ENCODE results near the gene KCNG2. TPM values are rescaled to one million over a fixed set of nuclear protein-coding genes. Genes with fewer than 3 reads are reported as not detected.
A peak's percentile ranks its signal among the peaks of the same experiment; 100 is the strongest.

Gene KCNG2
- total and polyA plus RNA-seq, 2 of the 13 experiments (the other 11 are each of a cell fraction or from before 2014, with no cell fraction given), result not detected

DNA sequence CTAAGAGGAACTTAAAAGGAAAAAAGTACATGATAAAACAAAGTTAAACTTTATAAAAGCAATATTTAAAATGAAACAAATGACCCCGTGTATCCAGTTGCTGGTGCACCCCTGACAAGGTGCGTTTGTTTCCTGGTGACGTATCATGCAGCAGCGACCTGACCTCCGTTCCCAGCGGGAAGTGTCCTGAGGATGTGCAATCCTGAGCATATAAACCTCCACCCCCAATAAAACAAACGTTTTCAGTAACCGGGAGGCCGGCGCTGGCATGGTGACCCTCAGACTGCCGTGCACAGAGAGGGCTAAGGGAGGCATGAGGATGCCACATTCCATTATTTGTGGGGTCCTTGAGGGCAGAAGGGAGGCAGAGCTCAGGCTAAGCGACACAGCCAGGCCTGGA, 138.9 kb downstream of the KCNG2 start (continued):
- TF ChIP-seq THAP9 (CRISPR knock-in tag; IDR thresholded peaks at IDR 0.05; ENCODE audit: borderline replicate concordance) (no peak), TRIM22 (IDR thresholded peaks at IDR 0.05) (no peak), PAX8 (CRISPR knock-in tag; IDR thresholded peaks at IDR 0.05; ENCODE audit: borderline replicate concordance) (no peak), KMT2B (CRISPR knock-in tag; IDR thresholded peaks at IDR 0.05) (0 out of 2 replicates have a peak, but pooled peaks have one; percentile 28), KAT8 (CRISPR knock-in tag; IDR thresholded peaks at IDR 0.05) (0 out of 2 replicates have a peak, but pooled peaks have one; percentile 21), PHF21A (CRISPR knock-in tag; IDR thresholded peaks at IDR 0.05) (0 out of 2 replicates have a peak, but pooled peaks have one; percentile 38), ZNF569 (CRISPR knock-in tag; IDR thresholded peaks at IDR 0.05; ENCODE audit: borderline replicate concordance) (no peak), MED1 (CRISPR knock-in tag; IDR thresholded peaks at IDR 0.05) (peak; percentile 66; the same call in 1 of the 2 replicates), ZBTB33 (CRISPR knock-in tag; IDR thresholded peaks at IDR 0.05) (peak; percentile 67), ARNT2 (CRISPR knock-in tag; IDR thresholded peaks at IDR 0.05; ENCODE audit: low read depth) (0 out of 2 replicates have a peak, but pooled peaks have one; percentile 40), HDAC2 (CRISPR knock-in tag; IDR thresholded peaks at IDR 0.05) (0 out of 2 replicates have a peak, but pooled peaks have one; percentile 37), ZNF614 (CRISPR knock-in tag; IDR thresholded peaks at IDR 0.05; ENCODE audit: borderline replicate concordance) (no peak)
- TF ChIP-seq, protein P1, sequence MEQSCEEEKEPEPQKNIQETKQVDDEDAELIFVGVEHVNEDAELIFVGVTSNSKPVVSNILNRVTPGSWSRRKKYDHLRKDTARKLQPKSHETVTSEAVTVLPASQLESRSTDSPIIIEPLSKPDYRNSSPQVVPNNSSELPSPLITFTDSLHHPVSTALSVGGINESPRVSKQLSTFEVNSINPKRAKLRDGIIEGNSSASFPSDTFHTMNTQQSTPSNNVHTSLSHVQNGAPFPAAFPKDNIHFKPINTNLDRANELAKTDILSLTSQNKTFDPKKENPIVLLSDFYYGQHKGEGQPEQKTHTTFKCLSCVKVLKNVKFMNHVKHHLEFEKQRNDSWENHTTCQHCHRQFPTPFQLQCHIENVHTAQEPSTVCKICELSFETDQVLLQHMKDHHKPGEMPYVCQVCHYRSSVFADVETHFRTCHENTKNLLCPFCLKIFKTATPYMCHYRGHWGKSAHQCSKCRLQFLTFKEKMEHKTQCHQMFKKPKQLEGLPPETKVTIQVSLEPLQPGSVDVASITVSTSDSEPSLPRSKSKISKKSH (CRISPR knock-in tag; IDR thresholded peaks at IDR 0.05; ENCODE audit: borderline replicate concordance), result no peak
- TF ChIP-seq, protein P2, sequence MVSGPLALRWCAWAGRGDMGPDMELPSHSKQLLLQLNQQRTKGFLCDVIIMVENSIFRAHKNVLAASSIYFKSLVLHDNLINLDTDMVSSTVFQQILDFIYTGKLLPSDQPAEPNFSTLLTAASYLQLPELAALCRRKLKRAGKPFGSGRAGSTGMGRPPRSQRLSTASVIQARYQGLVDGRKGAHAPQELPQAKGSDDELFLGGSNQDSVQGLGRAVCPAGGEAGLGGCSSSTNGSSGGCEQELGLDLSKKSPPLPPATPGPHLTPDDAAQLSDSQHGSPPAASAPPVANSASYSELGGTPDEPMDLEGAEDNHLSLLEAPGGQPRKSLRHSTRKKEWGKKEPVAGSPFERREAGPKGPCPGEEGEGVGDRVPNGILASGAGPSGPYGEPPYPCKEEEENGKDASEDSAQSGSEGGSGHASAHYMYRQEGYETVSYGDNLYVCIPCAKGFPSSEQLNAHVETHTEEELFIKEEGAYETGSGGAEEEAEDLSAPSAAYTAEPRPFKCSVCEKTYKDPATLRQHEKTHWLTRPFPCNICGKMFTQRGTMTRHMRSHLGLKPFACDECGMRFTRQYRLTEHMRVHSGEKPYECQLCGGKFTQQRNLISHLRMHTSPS (CRISPR knock-in tag; IDR thresholded peaks at IDR 0.05; ENCODE audit: low read depth), result peak; percentile 21; the same call in 1 of the 2 replicates
- TF ChIP-seq, protein P3, sequence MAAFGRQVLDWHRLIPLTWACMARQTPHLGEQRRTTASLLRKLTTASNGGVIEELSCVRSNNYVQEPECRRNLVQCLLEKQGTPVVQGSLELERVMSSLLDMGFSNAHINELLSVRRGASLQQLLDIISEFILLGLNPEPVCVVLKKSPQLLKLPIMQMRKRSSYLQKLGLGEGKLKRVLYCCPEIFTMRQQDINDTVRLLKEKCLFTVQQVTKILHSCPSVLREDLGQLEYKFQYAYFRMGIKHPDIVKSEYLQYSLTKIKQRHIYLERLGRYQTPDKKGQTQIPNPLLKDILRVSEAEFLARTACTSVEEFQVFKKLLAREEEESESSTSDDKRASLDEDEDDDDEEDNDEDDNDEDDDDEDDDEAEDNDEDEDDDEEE (CRISPR knock-in tag; IDR thresholded peaks at IDR 0.05), result no peak

Data from HepG2 (cell line).